Esophagus squamous epithelium (tissue), 4 donors: ENCODE data around the gene POGK.

ENCODE experiments used
- POLR2A ChIP-seq, 4 donors: fragments of 450-650 bp; IDR thresholded peaks; one replicate each; pipeline ENCODE4 v1.6.1; 2017; ENCODE audit warnings: antibody characterized with exemption in 4 of 4, mild to moderate bottlenecking in 4 of 4, moderate library complexity in 3 of 4
- TF ChIP-seq, protein P1 (sequence below), 6 experiments: fragments of 450-650 bp in 4 of 6; fragments of 200-600 bp in 2 of 6; sonication (generic) in 2 of 6; IDR thresholded peaks; one replicate each; pipeline ENCODE4 v1.5.1; 2016 to 2019; ENCODE audit warnings: antibody characterized with exemption in 6 of 6, mild to moderate bottlenecking in 4 of 6, moderate library complexity in 4 of 6

DNA sequence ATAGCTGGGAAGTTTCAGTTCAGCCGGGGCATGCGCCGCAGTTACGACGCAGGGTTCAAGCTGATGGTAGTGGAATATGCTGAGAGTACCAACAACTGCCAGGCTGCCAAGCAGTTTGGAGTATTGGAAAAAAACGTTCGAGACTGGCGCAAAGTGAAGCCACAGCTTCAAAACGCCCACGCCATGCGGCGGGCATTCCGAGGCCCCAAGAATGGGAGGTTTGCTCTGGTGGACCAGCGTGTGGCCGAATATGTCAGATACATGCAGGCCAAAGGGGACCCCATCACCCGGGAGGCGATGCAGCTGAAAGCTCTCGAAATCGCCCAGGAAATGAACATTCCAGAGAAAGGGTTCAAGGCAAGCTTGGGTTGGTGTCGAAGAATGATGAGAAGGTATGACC lies 9.9 kb downstream of the POGK start:
- TF ChIP-seq, protein P1, sequence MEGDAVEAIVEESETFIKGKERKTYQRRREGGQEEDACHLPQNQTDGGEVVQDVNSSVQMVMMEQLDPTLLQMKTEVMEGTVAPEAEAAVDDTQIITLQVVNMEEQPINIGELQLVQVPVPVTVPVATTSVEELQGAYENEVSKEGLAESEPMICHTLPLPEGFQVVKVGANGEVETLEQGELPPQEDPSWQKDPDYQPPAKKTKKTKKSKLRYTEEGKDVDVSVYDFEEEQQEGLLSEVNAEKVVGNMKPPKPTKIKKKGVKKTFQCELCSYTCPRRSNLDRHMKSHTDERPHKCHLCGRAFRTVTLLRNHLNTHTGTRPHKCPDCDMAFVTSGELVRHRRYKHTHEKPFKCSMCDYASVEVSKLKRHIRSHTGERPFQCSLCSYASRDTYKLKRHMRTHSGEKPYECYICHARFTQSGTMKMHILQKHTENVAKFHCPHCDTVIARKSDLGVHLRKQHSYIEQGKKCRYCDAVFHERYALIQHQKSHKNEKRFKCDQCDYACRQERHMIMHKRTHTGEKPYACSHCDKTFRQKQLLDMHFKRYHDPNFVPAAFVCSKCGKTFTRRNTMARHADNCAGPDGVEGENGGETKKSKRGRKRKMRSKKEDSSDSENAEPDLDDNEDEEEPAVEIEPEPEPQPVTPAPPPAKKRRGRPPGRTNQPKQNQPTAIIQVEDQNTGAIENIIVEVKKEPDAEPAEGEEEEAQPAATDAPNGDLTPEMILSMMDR (IDR thresholded peaks at IDR 0.05) = no peak
- TF ChIP-seq POLR2A (IDR thresholded peaks at IDR 0.05) = no peak
